Endothelial cell of umbilical vein (primary cell): ENCODE measurements around the gene SORT1. TPM values are rescaled to one million over a fixed set of nuclear protein-coding genes. Genes with fewer than 3 reads are reported as not detected.

Source experiments
- BruUV-seq: library from RNA; stranded (reverse); fragments of 400-500 nt; replicated peaks from 2 replicates; lab custom pipeline; 2021; lab: Mats Ljungman, UMichigan
- CTCF ChIA-PET: fragments of 300-600, 350-600 bp; sonication (Branson Sonifier 250); formaldehyde crosslinking; loops from one replicate; lab custom pipeline; 2021; ENCODE audit warnings: antibody characterized with exemption, inconsistent platforms; lab: Charles Lee
- POLR2A ChIA-PET: fragments of 300-600, 350-600 bp; sonication (Branson Sonifier 250); formaldehyde crosslinking; loops from one replicate; lab custom pipeline; 2021; ENCODE audit warnings: antibody characterized with exemption, inconsistent platforms; lab: Charles Lee
- DNase-seq: peaks from one replicate; pipeline ENCODE4 v3.0.0-alpha.2; 2011; ENCODE audit warnings: low read depth, low spot score
- FAIRE-seq: peaks from 2 replicates; lab custom pipeline; 2011; peaks lifted over from hg19 to GRCh38; lab: Jason Lieb, UNC
- H2AFZ ChIP-seq: 2 replicates; pipeline ENCODE4 v1.6.0; 2012; ENCODE audit warnings: low read depth, low read length, control low read depth, inconsistent platforms
- H3K27ac ChIP-seq: 2 replicates; pipeline ENCODE4 v1.5.1; 2011; ENCODE audit warnings: low read depth, mild to moderate bottlenecking, control low read depth, low read length, moderate library complexity; ENCODE audit not compliant: insufficient read depth
- H3K27me3 ChIP-seq, 2 experiments: 2 replicates each; pipeline versions ENCODE4 v1.6.0 to v1.6.1; 2011; ENCODE audit warnings: low read length in 2 of 2, mixed read lengths in 1 of 2; ENCODE audit not compliant: control insufficient read depth in 2 of 2, insufficient read depth in 2 of 2
- H3K36me3 ChIP-seq, 2 experiments: 2 replicates in 1 of 2; 3 replicates in 1 of 2; pipeline ENCODE4 v1.5.1; 2011; ENCODE audit warnings: low read length in 2 of 2, mild to moderate bottlenecking in 1 of 2, moderate library complexity in 1 of 2; ENCODE audit not compliant: control insufficient read depth in 2 of 2, insufficient read depth in 2 of 2; ENCODE audit errors: extremely low read depth in 1 of 2
- H3K4me1 ChIP-seq: 3 replicates; pipeline ENCODE4 v1.5.1; 2011; ENCODE audit warnings: mild to moderate bottlenecking, low read length; ENCODE audit not compliant: control insufficient read depth, insufficient read depth; ENCODE audit errors: extremely low read depth
- H3K4me2 ChIP-seq: 2 replicates; pipeline ENCODE4 v1.6.1; 2011; ENCODE audit warnings: low read length, control low read depth, mixed read lengths; ENCODE audit not compliant: insufficient read depth
- H3K4me3 ChIP-seq, 3 experiments: fragments of 200-600 bp in 1 of 3; sonication (generic), shearing (Covaris generic) in 1 of 3; replicated peaks in 1 of 3; 2 replicates each; pipeline ENCODE4 v1.5.1; 2011 to 2016; ENCODE audit warnings: control low read depth in 3 of 3, low read length in 3 of 3, mild to moderate bottlenecking in 2 of 3, inconsistent platforms in 1 of 3, low read depth in 1 of 3, moderate library complexity in 1 of 3; ENCODE audit not compliant: insufficient read depth in 1 of 3
- H3K79me2 ChIP-seq: 2 replicates; pipeline ENCODE4 v1.6.0; 2012; ENCODE audit warnings: low read length, inconsistent platforms; ENCODE audit not compliant: control insufficient read depth, insufficient read depth
- H3K9ac ChIP-seq: replicated peaks from 2 replicates; pipeline ENCODE3; 2011; ENCODE audit warnings: low read length, control low read depth; ENCODE audit not compliant: insufficient read depth; ENCODE audit errors: extremely low read depth
- H3K9me1 ChIP-seq: replicated peaks from 3 replicates; pipeline ENCODE4 v1.6.0; 2011; ENCODE audit warnings: mild to moderate bottlenecking, low read length; ENCODE audit not compliant: control insufficient read depth, insufficient read depth; ENCODE audit errors: extremely low read depth
- H3K9me3 ChIP-seq: replicated peaks from 2 replicates; pipeline ENCODE4 v1.5.1; 2012; ENCODE audit warnings: low read length, inconsistent platforms; ENCODE audit not compliant: control insufficient read depth, insufficient read depth
- H4K20me1 ChIP-seq: replicated peaks from 2 replicates; pipeline ENCODE3; 2011; ENCODE audit warnings: mild to moderate bottlenecking, low read length; ENCODE audit not compliant: control insufficient read depth, insufficient read depth; ENCODE audit errors: extremely low read depth
- EZH2 ChIP-seq: IDR thresholded peaks from 2 replicates; pipeline ENCODE4 v1.6.1; 2012; ENCODE audit warnings: borderline replicate concordance, low read depth, mild to moderate bottlenecking, moderate library complexity, low read length, inconsistent platforms; ENCODE audit not compliant: severe bottlenecking
- FOS ChIP-seq: IDR thresholded peaks from 2 replicates; pipeline ENCODE4 v1.6.1; 2011; ENCODE audit warnings: mild to moderate bottlenecking, low read length, moderate library complexity, borderline replicate concordance; ENCODE audit not compliant: insufficient read depth
- JUN ChIP-seq: IDR thresholded peaks from 2 replicates; pipeline ENCODE4 v1.6.1; 2011; ENCODE audit warnings: borderline replicate concordance, low read depth; ENCODE audit not compliant: insufficient read length, insufficient read depth
- MYC ChIP-seq: IDR thresholded peaks from one replicate; pipeline ENCODE4 v1.6.1; 2011; ENCODE audit warnings: mild to moderate bottlenecking, low read depth, low read length
- POLR2A ChIP-seq: IDR thresholded peaks from 2 replicates; pipeline ENCODE4 v1.6.1; 2012; ENCODE audit warnings: low read depth, mild to moderate bottlenecking, control low read depth, low read length
- POLR2AphosphoS5 ChIP-seq: IDR thresholded peaks from 2 replicates; pipeline ENCODE4 v1.6.1; 2012; ENCODE audit warnings: low read depth, mild to moderate bottlenecking, control low read depth, low read length, moderate library complexity; ENCODE audit not compliant: insufficient read depth
- dilution Hi-C: fragments of 300-500 bp; cut with MboI; formaldehyde crosslinking; loops from one replicate; pipeline ENCODE4 v1.15.0; 2019; ENCODE audit warnings: low sequenced_read_pairs; ENCODE audit not compliant: extremely low pct_ligation_motif_present
- intact Hi-C: fragments of 100-400 bp; cut with micrococcal nuclease; formaldehyde crosslinking; loops from one replicate; pipeline ENCODE4 v1.10.0; 2022
- polyA plus RNA-seq, 4 experiments: library from polyadenylated mRNA; depleted of rRNA in 3 of 4; stranded (reverse) in 3 of 4; unstranded in 1 of 4; fragments of >200 nt; gene quantifications; 2 replicates each; pipeline versions ENCODE4 v1.2.1 to v1.2.3, GENCODE V29; 2011 to 2012; ENCODE audit warnings: missing spikeins in 1 of 4
- total RNA-seq: library from RNA; stranded (reverse); gene quantifications from 2 replicates; pipeline ENCODE4 v1.2.3, GENCODE V29; 2021
- TF ChIP-seq, protein P1 (sequence below): IDR thresholded peaks from 2 replicates; pipeline ENCODE4 v1.6.1; 2011; ENCODE audit not compliant: insufficient read depth, insufficient read length
- TF ChIP-seq, protein P2 (sequence below), 2 donors: IDR thresholded peaks; 1 replicate in 1 of 2; 2 replicates in 1 of 2; pipeline ENCODE4 v1.5.1; 2011; ENCODE audit warnings: low read length in 2 of 2, mild to moderate bottlenecking in 2 of 2, moderate library complexity in 2 of 2, control low read depth in 1 of 2, inconsistent platforms in 1 of 2, low read depth in 1 of 2; ENCODE audit not compliant: insufficient read depth in 1 of 2; ENCODE audit errors: extremely low read depth in 1 of 2

The SORT1 gene
- total and polyA plus RNA-seq, 2 donors (not counting 3 experiments of a cell fraction or from before 2014, with no cell fraction given): 6.8 to 17.8 TPM

DNA sequence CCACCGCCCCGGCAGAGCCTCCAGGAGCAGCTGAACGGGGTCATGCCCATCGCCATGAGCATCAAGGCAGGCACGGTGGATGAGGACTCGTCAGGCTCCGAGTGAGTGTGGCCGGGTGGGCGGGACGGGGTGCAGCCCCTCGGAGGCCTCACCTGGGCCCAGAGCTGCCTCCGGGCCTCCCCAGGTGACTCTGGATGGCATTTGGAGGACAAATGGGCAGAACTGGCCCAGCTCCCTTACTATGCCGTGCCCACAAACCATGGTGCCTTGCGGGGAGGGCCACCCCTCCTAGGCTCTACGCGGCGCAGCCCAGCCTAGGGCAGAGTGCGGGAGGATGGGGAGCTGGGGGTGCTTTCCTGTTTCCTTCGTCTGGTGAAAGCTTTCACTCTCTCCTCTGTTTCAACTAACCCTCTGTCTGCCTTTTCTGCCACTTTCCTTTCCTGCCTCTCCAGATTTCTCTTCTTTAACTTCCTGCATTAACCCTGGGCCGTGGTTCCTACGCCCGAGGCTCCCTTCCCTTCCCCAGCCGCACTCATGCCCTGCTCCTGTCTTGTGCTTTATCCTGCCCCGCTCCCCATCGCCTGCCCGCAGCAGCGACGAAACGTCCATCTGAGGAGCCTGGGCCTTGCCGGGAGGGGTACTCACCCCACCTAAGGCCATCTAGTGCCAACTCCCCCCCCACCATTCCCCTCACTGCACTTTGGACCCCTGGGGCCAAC is 124.0 kb downstream of the SORT1 start:
- Histone ChIP-seq H3K36me3 (no peaks in the 10 kb centered on the region), H3K27me3 (no peaks in the 10 kb centered on the region), H3K4me1 (no peaks in the 10 kb centered on the region), H3K4me2 (no peak overlapping the region), H2AFZ (no peak overlapping the region), H3K9ac (no peak overlapping the region), H4K20me1 (no peaks in the 10 kb centered on the region), H3K9me1 (no peaks in the 10 kb centered on the region), H3K9me3 (no peaks in the 10 kb centered on the region), H3K79me2 (no peaks in the 10 kb centered on the region), H3K4me3 (no peak overlapping the region), H3K27ac (no peak overlapping the region)
- ChIA-PET CTCF (interaction anchor here (0.8 to 2.0 kb wide), 2 partner anchors 9 to 126 kb away, joined by 3 to 8 read pairs; no protein-coding TSS in a partner anchor), POLR2A (no interaction called here)
- intact Hi-C loops (loop anchor here (10.0 kb wide), 1 partner anchor 211 kb away; the partner anchor contains the start of gene ATXN7L2), dilution Hi-C loops (no loop called here)
- TF ChIP-seq JUN: no peak
- TF ChIP-seq POLR2AphosphoS5: no peak
- TF ChIP-seq, protein P1, sequence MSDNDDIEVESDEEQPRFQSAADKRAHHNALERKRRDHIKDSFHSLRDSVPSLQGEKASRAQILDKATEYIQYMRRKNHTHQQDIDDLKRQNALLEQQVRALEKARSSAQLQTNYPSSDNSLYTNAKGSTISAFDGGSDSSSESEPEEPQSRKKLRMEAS: no peak
- TF ChIP-seq MYC: no peak
- no TSS peak for BruUV-seq
- DNase-seq (no peak), FAIRE-seq (no peak)

DNA sequence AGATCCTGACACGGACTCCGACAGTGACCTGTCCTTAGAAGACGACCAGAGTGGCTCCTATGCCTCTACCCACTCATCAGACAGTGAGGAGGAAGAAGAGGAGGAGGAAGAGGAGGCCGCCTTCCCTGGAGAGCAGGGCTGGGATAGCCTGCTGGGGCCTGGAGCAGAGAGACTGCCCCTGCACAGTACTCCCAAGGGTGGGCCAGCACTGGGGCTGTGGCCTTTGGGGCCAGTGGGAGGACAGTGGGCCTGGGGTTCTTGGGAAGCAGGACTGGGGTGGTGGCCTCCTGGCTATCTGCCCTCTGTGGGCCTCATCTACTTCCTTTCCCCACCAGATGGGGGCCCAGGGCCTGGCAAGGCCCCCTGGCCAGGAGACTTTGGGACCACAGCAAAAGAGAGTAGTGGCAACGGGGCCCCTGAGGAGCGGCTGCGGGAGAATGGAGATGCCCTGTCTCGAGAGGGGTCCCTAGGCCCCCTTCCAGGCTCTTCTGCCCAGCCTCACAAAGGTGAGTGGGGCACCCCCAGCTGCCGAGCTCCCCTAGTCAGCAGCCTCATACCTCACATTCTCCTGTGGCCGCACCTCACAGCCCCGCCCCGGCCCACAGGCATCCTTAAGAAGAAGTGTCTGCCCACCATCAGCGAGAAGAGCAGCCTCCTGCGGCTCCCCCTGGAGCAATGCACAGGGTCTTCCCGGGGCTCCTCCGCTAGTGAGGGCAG is 124.7 kb downstream of the SORT1 start:
- FAIRE-seq (no peak), DNase-seq (no peak)
- ChIA-PET CTCF (interaction anchor here (0.8 to 2.0 kb wide), 2 partner anchors 9 to 126 kb away, joined by 3 to 8 read pairs; no protein-coding TSS in a partner anchor), POLR2A (no interaction called here)
- Histone ChIP-seq H3K4me2 (no peak overlapping the region), H3K4me3 (no peak overlapping the region), H3K9me3 (no peaks in the 10 kb centered on the region), H3K36me3 (no peaks in the 10 kb centered on the region), H3K27ac (no peak overlapping the region), H3K9me1 (no peaks in the 10 kb centered on the region), H3K79me2 (no peaks in the 10 kb centered on the region), H4K20me1 (no peaks in the 10 kb centered on the region), H3K27me3 (no peaks in the 10 kb centered on the region), H3K9ac (no peak overlapping the region), H2AFZ (no peak overlapping the region), H3K4me1 (no peaks in the 10 kb centered on the region)
- no peak for TF ChIP-seq MYC
- no peak for TF ChIP-seq FOS
- TF ChIP-seq, protein P2, sequence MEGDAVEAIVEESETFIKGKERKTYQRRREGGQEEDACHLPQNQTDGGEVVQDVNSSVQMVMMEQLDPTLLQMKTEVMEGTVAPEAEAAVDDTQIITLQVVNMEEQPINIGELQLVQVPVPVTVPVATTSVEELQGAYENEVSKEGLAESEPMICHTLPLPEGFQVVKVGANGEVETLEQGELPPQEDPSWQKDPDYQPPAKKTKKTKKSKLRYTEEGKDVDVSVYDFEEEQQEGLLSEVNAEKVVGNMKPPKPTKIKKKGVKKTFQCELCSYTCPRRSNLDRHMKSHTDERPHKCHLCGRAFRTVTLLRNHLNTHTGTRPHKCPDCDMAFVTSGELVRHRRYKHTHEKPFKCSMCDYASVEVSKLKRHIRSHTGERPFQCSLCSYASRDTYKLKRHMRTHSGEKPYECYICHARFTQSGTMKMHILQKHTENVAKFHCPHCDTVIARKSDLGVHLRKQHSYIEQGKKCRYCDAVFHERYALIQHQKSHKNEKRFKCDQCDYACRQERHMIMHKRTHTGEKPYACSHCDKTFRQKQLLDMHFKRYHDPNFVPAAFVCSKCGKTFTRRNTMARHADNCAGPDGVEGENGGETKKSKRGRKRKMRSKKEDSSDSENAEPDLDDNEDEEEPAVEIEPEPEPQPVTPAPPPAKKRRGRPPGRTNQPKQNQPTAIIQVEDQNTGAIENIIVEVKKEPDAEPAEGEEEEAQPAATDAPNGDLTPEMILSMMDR (IDR thresholded peaks at IDR 0.05; ENCODE audit: extremely low read depth in 1 of 2, insufficient read depth in 1 of 2, low read depth in 1 of 2, low read length in 2 of 2): no peak
- no peak for TF ChIP-seq POLR2AphosphoS5
- no peak for TF ChIP-seq JUN
- no peak for TF ChIP-seq POLR2A
- no peak for TF ChIP-seq EZH2
- no TSS peak for BruUV-seq
- dilution Hi-C loops: no loop called here
- intact Hi-C loops: loop anchor here (10.0 kb wide), 1 partner anchor 212 kb away; the partner anchor contains the start of gene ATXN7L2
